Left hindlimb (tissue), 1 donor: Measurements from ENCODE around the gene NSUN4.

Experiments
- DNase-seq: peaks from one replicate; pipeline ENCODE4 v3.0.0-alpha.2; 2018

NSUN4 gene

DNA sequence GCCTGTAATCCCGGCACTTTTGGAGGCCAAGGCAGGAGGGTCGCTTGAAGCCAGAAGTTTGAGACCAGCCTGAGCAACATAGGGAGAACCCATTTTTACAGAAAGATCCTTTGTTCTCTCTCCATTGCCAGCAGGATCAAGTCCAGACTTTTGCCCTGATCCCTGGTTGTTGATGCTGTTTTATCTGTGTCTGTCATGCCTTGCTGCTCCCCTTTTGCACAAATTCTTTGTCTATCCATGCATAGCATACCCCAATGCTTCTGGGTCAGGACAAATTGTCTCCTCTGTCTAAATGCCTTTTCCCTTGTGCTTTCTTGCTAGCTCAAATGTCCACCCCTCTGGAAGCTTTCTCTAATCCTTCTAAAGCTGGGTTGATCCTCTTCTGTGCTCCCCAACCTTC, 28.2 kb downstream of the NSUN4 start:
- DNase-seq, result no peak

GRCh38 chr1:46369542-46370213, 29.1 kb downstream of the NSUN4 start:
- no peak for DNase-seq

DNA sequence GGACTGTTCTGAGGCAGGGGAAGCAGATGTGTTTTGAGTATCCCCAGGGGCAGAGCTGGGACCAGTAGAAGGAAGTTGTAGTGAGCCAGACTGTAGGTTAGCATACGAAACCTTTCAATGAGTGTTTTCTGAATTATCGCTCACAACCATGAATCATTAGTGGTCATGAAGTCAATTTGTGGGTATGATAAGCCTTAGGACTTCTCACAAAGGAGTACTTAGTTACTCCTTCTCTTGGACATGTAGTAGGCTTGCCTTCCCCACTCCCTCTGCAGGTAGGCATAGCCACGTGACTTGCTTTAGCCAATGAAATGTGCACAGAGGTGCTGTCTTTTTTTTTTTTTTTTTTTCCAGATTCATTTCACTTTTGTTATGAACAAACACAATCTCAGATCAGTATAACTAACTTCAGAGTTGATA, 29.6 kb downstream of the NSUN4 start:
- no peak for DNase-seq

DNA sequence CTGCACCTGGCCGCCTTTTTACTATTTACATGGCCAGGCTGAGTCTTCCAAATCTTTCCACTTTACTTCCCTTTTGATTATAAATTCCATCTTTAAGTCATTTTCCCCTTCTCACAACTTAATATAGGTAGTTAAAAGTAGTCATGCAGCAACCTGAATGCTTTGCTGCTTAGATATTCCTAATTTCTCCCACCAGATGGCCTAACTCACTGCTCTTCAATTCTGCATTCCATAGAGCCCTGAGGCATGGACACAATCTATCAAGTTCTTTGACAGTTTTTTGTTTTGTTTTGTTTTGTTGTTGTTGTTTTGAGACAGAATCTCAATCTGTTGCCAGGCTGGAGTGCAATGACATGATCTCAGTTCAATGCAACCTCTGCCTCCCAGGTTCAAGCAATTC, 31.8 kb downstream of the NSUN4 start:
- DNase-seq, result no peak

GRCh38 chr1:46379996-46380395, 39.4 kb downstream of the NSUN4 start:
- no peak for DNase-seq

DNA sequence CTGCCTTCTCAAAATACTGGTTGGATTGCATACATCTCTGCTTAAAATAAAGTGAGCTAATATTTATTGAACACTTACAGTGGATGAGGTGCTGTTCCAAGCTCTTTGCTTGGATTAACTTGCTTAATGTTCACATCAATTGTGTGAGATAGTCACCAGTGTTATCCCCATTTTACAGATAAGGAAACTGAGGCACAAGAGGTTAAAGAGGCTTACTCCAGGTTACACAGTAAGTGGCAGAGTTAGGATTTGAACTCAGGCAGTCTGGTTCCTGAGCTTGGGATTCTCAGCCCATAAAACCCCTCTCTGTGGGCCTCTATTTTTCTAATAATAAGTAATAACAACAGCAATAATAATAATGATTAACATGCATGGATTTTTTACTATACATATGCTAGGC, 39.9 kb downstream of the NSUN4 start:
- DNase-seq, result no peak

- DNase-seq, result no peak
These were observed 52.9 kb downstream of the NSUN4 start for GRCh38 chr1:46393510-46393909.

DNA sequence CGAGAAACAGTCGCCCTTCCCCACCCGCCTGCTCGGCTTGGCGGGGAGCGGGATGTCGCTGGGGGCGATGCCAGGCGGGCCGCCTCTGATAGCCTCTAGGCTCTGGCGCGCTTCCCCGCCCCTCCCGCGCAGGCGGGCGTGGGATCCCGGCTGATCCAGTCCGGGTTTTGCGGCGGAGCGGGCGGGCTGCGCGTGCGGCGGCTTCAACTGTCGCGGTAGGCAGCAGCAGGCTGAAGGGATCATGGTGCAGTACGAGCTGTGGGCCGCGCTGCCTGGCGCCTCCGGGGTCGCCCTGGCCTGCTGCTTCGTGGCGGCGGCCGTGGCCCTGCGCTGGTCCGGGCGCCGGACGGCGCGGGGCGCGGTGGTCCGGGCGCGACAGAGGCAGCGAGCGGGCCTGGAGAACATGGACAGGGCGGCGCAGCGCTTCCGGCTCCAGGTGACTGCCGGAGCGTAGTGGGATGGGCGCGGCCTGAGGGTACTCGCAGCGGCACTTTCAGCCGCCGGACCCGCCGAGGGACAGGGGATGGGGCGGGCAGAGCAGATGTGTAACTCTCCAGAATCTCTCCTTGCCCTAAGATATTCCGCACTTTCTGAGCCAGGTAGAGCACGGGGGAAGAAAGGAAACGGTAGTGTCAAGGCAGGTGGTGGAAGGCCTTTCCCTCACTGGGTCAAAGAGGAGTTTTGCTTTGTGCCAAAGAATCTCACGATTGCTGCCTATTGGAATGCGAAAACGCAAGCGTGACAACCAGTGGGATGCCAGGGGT, 53.7 kb downstream of the NSUN4 start, which contains the start of gene FAAH:
FAAH (plus strand) TSS at position 210 of the 764 bp plus-strand sequence; CDS start at position 242, 32 bp downstream.
- peak; percentile 75 for DNase-seq

- DNase-seq, result peak; percentile 54
These were observed 54.4 kb downstream of the NSUN4 start for GRCh38 chr1:46394872-46395465.

DNA sequence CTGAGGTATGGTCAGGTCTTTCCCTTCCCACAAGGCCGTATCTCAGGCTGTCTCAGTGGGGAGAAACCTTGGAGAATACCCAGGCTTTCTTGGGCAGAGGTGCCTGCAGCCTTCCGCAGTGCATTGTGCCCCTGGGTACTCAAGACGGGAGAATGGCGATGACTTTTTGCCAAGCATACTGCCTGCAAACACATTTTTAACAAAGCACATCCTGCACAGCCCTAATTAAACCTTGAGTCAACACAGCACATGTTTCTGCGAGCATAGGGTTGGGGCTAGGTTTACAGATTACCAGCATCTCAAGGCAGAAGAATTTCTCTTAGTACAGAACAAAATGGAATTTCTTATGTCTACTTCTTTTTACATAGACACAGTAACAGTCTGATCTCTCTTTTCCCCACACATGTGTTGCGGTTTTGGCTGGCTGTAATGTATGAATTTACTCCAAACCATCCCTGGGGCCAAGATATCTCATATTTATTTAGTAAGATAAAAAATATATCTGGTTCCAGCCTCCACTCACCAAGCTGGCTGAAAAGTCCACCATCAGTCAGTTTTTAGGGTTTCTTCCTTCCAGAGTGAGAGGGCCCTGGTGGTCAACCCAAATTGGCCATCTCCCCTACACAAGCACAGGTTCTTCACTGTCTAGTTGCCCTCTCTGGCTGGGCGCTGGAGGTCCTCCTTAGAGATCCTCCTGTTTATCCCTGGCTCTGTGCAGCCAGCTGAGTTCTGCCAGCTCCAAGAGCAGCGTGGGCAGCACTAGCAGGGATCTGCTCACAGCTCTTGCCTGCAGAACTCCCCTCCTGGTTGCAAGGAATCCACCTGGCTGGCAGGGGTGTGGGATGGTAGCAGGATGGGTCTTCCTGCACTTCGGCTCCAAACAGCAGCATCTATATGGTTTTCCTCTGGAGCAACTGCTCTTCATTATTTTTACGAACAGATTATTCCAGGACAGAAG, 56.1 kb downstream of the NSUN4 start:
- DNase-seq, result no peak

DNA sequence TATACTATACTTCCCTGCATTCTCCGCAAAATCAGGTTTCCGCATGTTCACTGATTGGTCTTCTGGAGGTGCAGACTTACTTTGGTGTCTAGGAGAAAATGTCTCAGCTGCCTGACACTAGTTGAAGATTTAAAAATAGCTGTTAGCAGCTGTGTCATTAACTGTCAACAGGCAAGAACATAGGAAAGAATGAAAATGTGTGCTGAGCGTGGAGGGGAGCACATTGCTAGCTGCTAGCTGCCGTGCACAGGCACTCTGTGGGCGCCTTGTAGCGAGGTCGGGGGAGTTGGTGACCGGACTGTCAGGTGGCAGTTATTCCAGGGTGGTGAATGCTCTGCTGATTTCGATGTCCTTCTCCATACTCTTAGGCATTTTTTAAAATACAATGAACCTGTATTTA, 58.7 kb downstream of the NSUN4 start:
- DNase-seq, result no peak

- DNase-seq, result no peak
These were observed 59.8 kb downstream of the NSUN4 start for GRCh38 chr1:46400421-46400820.

- DNase-seq, result no peak
These were observed 60.7 kb downstream of the NSUN4 start for GRCh38 chr1:46401154-46401913.

DNA sequence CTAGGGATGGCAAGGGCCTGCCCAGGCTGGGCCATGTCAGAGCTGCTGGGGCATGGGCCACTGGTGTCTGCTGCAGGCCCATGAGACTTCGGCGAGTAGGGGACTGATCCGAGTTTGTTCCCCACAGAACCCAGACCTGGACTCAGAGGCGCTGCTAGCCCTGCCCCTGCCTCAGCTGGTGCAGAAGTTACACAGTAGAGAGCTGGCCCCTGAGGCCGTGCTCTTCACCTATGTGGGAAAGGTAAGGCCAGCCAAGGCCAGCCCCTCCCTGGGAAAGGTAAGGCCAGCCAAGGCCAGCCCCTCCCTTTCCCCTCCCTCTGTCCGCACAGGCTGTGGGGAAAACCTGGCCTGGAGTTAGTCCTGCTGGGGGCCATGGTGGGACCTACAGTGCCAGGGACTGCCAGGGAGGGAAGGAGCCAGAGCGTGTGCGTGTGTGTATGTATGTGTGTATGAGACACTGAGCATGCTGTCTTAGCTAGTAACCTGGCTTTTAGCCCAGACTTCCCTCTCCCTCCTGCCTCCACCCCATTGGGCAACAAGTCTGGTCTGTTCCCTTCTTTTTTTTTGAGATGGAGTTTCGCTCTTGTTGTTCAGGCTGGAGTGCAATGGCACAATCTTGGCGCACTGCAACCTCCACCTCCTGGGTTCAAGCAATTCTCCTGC, 61.5 kb downstream of the NSUN4 start:
- DNase-seq, result peak; percentile 80

DNA sequence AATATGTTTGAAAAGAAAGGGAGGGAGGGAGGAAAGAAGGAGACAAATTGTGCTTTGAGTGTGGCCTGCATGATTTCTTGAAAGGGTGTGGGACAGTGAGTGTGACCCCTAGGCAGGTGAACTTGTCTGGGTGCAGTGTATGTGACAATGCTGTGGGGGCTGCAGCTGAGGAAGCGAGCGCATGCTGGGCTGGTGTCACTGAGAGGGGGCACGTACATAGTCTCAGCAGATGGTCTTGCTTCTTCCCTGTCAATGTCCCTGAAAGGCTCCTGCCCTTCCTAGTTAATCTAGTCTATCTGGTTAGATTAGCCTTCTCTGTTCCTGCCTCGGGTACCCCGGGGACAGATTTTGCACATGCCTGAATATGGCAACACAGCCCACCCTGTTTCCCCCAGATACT, 63.3 kb downstream of the NSUN4 start:
- DNase-seq, result no peak

DNA sequence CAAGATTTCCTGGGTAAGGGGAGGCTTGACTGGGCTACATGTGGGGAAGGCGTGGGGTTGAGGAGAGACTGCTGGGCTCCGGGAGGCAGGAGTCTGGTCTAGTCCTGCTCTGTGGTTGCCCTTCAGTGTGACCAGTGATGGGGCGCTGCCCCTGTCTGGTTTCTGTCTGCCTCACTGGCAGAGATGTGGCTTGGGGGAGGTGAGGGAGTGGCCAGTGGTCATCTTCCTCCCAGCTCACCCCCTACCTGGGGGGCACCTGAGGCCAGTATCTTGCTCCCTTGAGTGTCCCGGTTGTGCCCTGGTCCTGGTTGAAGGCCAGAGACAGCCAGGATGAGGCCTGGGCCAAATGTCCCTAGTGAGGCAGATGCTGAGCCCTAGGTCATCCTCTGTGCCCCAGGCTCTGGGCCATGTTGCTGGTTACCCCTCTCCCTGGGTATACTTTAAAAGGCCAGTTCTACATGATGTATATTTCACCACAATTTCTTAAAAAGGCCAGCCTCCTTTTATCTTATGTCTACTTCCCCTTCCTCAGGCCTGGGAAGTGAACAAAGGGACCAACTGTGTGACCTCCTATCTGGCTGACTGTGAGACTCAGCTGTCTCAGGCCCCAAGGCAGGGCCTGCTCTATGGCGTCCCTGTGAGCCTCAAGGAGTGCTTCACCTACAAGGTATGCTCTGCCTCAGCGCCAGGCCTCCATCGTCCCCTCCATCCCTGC, 64.0 kb downstream of the NSUN4 start:
- no peak for DNase-seq

DNA sequence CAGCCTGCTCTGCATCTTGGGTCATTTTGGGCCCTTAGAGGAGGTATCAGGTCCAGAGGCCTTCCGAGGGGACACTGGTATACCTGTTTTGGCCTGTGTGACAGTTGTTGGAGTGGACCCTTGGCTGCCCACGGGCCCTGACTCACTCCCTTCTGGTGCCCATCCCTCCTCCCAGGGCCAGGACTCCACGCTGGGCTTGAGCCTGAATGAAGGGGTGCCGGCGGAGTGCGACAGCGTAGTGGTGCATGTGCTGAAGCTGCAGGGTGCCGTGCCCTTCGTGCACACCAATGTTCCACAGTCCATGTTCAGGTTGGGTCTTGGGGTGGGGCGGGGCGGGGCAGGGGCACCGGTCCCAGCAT, 64.6 kb downstream of the NSUN4 start:
- DNase-seq, result no peak

- no peak for DNase-seq
These were observed 65.1 kb downstream of the NSUN4 start for GRCh38 chr1:46405724-46406123.

DNA sequence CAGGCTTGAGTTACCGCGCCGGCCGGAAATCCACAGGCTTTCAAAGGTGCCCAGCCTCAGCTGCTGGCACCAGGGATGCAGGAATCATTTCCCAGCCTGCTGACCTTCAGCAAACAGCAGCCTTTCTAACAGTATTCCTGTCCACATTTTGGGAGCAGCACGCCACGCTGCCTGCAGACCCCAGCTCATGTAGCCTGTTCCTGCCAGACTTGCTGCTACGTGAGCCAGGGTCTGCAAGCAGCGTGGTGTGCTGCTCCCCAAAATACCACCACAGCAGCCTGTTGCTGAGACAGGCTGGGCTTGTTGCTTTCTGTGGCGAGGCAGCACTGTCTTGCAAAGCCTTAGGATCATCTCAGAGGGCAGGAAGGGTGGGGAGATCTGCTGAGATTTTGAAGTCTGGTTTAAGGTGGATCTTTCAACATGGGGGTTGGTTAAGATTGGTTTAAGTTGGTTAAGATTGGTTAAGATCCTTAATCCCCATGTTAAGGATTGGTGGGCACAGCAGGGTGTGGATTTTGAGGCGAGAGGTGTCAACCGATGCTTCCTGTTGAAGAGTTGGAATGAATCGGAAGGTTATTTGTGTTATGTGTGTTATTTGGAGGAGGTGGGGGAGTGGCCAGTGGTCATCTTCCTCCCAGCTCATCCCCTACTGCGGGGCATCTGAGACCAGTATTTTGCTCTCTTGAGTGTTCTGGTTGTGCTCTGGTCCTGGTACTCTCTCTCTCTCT, 66.4 kb downstream of the NSUN4 start:
- no peak for DNase-seq

DNA sequence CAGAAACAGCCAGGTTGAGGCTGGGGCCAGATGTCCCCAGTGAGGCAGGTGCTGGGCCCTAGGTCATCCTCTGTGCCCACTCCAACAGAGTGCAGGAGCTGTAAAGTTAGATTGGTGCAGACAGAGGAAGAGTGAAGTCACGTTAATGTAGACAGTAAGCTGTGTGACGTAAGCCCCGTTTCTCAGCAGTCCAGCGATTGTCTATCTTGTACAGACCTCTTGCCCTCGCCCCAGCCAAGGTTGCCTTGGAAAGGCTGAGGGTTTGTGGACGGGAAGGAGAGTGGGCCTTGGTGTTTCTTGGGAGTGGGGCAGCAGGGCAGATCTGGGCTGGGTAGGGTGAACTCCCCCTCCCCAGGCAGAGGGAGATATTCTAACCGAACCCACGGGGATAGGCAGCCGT, 67.0 kb downstream of the NSUN4 start:
- no peak for DNase-seq
